GM19351 (cell line): Measurements from ENCODE around the gene B4GALNT4.
"Not testable (repeated sequence)": the region's sequence is repeated elsewhere in the genome, so short reads cannot be mapped to it uniquely, and the experiment has no call there.

Source experiments
- ATAC-seq: cut with Tn5 transposase; IDR thresholded peaks from one replicate; pipeline ENCODE4 v1.9.1; 2021; ENCODE audit warnings: mild to moderate bottlenecking, moderate library complexity; ENCODE audit not compliant: unreplicated experiment

B4GALNT4 gene

GRCh38 chr11:369336-370018 is at the start of gene B4GALNT4:
TSS of gene B4GALNT4 (plus strand) at chr11:369499. CDS start at chr11:369804, 305 bp downstream.
- ATAC-seq = no peak

GRCh38 chr11:319888-320273 is 49.4 kb upstream of the B4GALNT4 start:
- ATAC-seq = not testable (repeated sequence)

GRCh38 chr11:324156-324555 is 45.1 kb upstream of the B4GALNT4 start:
- ATAC-seq = no peak

- ATAC-seq = not testable (repeated sequence)
Observed at GRCh38 chr11:324593-325517, 44.4 kb upstream of the B4GALNT4 start.

- no peak for ATAC-seq
Observed at GRCh38 chr11:325796-326591, 43.3 kb upstream of the B4GALNT4 start.

GRCh38 chr11:326592-326841 is 42.8 kb upstream of the B4GALNT4 start:
- no peak for ATAC-seq

- peak; percentile 79 for ATAC-seq
Observed at GRCh38 chr11:326842-327580, 42.3 kb upstream of the B4GALNT4 start.

GRCh38 chr11:327581-327923 is 41.7 kb upstream of the B4GALNT4 start:
- no peak for ATAC-seq

- ATAC-seq = no peak
Observed at GRCh38 chr11:328012-328411, 41.3 kb upstream of the B4GALNT4 start.

GRCh38 chr11:328516-329100 is 40.7 kb upstream of the B4GALNT4 start:
- not testable (repeated sequence) for ATAC-seq

- ATAC-seq = no peak
Observed at GRCh38 chr11:329886-330253, 39.4 kb upstream of the B4GALNT4 start.

- no peak for ATAC-seq
Observed at GRCh38 chr11:330307-330693, 39.0 kb upstream of the B4GALNT4 start.

GRCh38 chr11:330694-331357 is 38.5 kb upstream of the B4GALNT4 start:
- no peak for ATAC-seq

GRCh38 chr11:331358-332060 is 37.8 kb upstream of the B4GALNT4 start:
- no peak for ATAC-seq

GRCh38 chr11:332651-333480 is 36.4 kb upstream of the B4GALNT4 start:
- no peak for ATAC-seq

- not testable (repeated sequence) for ATAC-seq
Observed at GRCh38 chr11:333616-334263, 35.6 kb upstream of the B4GALNT4 start.

GRCh38 chr11:334264-334994 is 34.9 kb upstream of the B4GALNT4 start:
- no peak for ATAC-seq
